ENCODE results near the gene FOSB. TPM values are rescaled to one million over a fixed set of nuclear protein-coding genes. Genes with fewer than 3 reads are reported as not detected.

Gene FOSB
- total RNA-seq = 0.27 and 0.65 TPM in 2 replicates

GRCh38 chr19:45467456-45468158, at the start of gene FOSB:
FOSB (plus strand) TSS chr19:45467996; CDS start chr19:45468587, 591 bp downstream.

GRCh38 chr19:45423589-45424190, 44.1 kb upstream of the FOSB start, which contains the start of gene ERCC1:
ERCC1 (minus strand) TSS chr19:45423917; CDS start chr19:45423374, 543 bp downstream.

GRCh38 chr19:45498411-45499195, 30.8 kb downstream of the FOSB start, which contains the start of gene PPM1N:
PPM1N (plus strand) TSS chr19:45498443; CDS start chr19:45498473, 30 bp downstream.

GRCh38 chr19:45506989-45507871, 39.4 kb downstream of the FOSB start, which contains the start of gene VASP:
VASP (plus strand) TSS chr19:45507479; CDS start chr19:45507772, 293 bp downstream.

Small RNAs within 50 kb of the gene (small RNA-seq; reads per million reads assigned to genes)
- gene MIR6088 = not detected

Other genes starting within 250 kb of the FOSB start
- gene EXOC3L2, start 222.6 kb upstream of the FOSB start, total RNA-seq = 1.2 and 1.7 TPM in 2 replicates
- 17.7 and 18.1 TPM in 2 replicates for gene MARK4, start 216.7 kb upstream of the FOSB start, total RNA-seq
- gene CKM, start 145.1 kb upstream of the FOSB start, total RNA-seq = not detected in 2 replicates
- gene KLC3, start 127.2 kb upstream of the FOSB start, total RNA-seq = not detected in 2 replicates
- 38.0 and 39.5 TPM in 2 replicates for gene ERCC2, start 97.4 kb upstream of the FOSB start, total RNA-seq
- gene PPP1R13L, start 62.9 kb upstream of the FOSB start, total RNA-seq = 14.9 and 15.5 TPM in 2 replicates
- gene POLR1G, start 61.4 kb upstream of the FOSB start, total RNA-seq = 22.0 and 24.5 TPM in 2 replicates
- 72.9 and 79.9 TPM in 2 replicates for gene ERCC1, start 44.1 kb upstream of the FOSB start, total RNA-seq
- gene RTN2, start 29.1 kb downstream of the FOSB start, total RNA-seq = 5.5 and 6.9 TPM in 2 replicates
- gene PPM1N, start 30.4 kb downstream of the FOSB start, total RNA-seq = 1.5 and 2.1 TPM in 2 replicates
- 178 and 185 TPM in 2 replicates for gene VASP, start 39.5 kb downstream of the FOSB start, total RNA-seq
- 10.4 and 14.6 TPM in 2 replicates for gene OPA3, start 116.8 kb downstream of the FOSB start, total RNA-seq
- 10.0 and 15.7 TPM in 2 replicates for gene GPR4, start 134.2 kb downstream of the FOSB start, total RNA-seq
- gene EML2, start 171.4 kb downstream of the FOSB start, total RNA-seq = 17.2 and 17.7 TPM in 2 replicates
- not detected in 2 replicates for gene GIPR, start 200.2 kb downstream of the FOSB start, total RNA-seq
- 195 and 253 TPM in 2 replicates for gene SNRPD2, start 224.0 kb downstream of the FOSB start, total RNA-seq
- 19.4 and 26.7 TPM in 2 replicates for gene QPCTL, start 224.7 kb downstream of the FOSB start, total RNA-seq